Measurements from ENCODE around the gene UBP1.

UBP1 gene

DNA sequence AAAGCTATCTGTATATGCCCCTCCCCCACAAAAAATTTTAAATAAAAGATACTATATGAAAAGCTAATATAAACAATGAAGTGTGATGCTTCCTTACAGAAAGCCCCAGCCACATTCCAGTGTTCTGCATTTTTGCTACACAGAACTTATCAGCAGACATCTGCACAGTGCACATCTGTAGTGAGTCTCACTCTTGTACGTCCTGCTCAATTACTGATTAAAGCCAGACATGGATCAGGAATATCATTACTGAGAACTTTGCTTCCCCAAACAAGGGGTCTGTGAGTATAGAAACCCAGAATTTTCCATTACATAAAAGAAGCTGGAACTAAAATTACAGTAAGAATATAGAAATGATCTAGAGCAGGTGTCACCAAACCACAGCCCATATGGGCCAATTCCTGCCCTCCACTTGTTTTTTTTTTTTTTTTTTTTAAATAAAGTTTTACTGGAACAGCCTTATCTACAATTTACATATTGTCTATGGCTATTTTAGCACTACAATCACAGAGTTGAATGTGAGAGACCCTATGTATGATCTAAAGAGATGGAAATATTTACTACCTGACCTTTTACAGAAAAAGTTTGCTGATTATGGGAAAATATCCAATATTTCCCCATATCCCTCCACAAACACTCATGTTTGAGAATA, 45.7 kb downstream of the UBP1 start:
- DNase-seq: no peak
- H3K36me3 Mint-ChIP-seq (ENCODE audit: insufficient read depth): peaks cover 81% of the 10 kb centered on the region

GRCh38 chr3:33392703-33393125, 47.5 kb downstream of the UBP1 start:
- peak overlapping the region; percentile 30 to 33 for H3K27ac Mint-ChIP-seq
- peaks cover 0 to 3% of the 10 kb centered on the region in 2 donors for H3K4me1 Mint-ChIP-seq (ENCODE audit: low read depth in 2 of 2)
- DNase-seq: no peak
- H3K27me3 Mint-ChIP-seq: no peaks in the 10 kb centered on the region
- no peaks in the 10 kb centered on the region for H3K9me3 Mint-ChIP-seq
- ATAC-seq (replicated peaks): no peak
- no peak overlapping the region for H3K4me3 Mint-ChIP-seq
- H3K36me3 Mint-ChIP-seq (ENCODE audit: insufficient read depth): peaks cover 77% of the 10 kb centered on the region

More for the DNA sequence above, 45.7 kb downstream of the UBP1 start:
- no peaks in the 10 kb centered on the region for H3K27me3 Mint-ChIP-seq
- peaks cover 0 to 8% of the 10 kb centered on the region in 2 donors for H3K4me1 Mint-ChIP-seq (ENCODE audit: low read depth in 2 of 2)
- no peaks in the 10 kb centered on the region for H3K9me3 Mint-ChIP-seq
- no peak for ATAC-seq (replicated peaks)
- H3K27ac Mint-ChIP-seq: no peak overlapping the region
- H3K4me3 Mint-ChIP-seq: no peak overlapping the region

GRCh38 chr3:33392144-33392543, 48.1 kb downstream of the UBP1 start:
- Mint-ChIP-seq H3K9me3 (no peaks in the 10 kb centered on the region), H3K4me3 (no peak overlapping the region), H3K27ac (peak overlapping the region; percentile 30 to 33), H3K4me1 (ENCODE audit: low read depth in 2 of 2) (peaks cover 0 to 3% of the 10 kb centered on the region in 2 donors), H3K36me3 (ENCODE audit: insufficient read depth) (peaks cover 71% of the 10 kb centered on the region), H3K27me3 (no peaks in the 10 kb centered on the region)
- ATAC-seq (replicated peaks): no peak
- DNase-seq: no peak

- H3K27ac Mint-ChIP-seq: peak overlapping the region; percentile 30 to 33
- H3K36me3 Mint-ChIP-seq (ENCODE audit: insufficient read depth): peaks cover 64% of the 10 kb centered on the region
- no peaks in the 10 kb centered on the region for H3K9me3 Mint-ChIP-seq
- peaks cover 0 to 7% of the 10 kb centered on the region in 2 donors for H3K4me1 Mint-ChIP-seq (ENCODE audit: low read depth in 2 of 2)
- ATAC-seq (replicated peaks) (no peak), DNase-seq (no peak)
- H3K27me3 Mint-ChIP-seq: no peaks in the 10 kb centered on the region
- H3K4me3 Mint-ChIP-seq: no peak overlapping the region
Observed at GRCh38 chr3:33391255-33391995, 48.8 kb downstream of the UBP1 start.

- Mint-ChIP-seq H3K27me3 (no peaks in the 10 kb centered on the region), H3K9me3 (no peaks in the 10 kb centered on the region), H3K4me1 (ENCODE audit: low read depth in 2 of 2) (peaks cover 0 to 9% of the 10 kb centered on the region in 2 donors), H3K4me3 (no peak overlapping the region), H3K27ac (peak overlapping the region in 1 of 2 donors; percentile 33), H3K36me3 (ENCODE audit: insufficient read depth) (peaks cover 49% of the 10 kb centered on the region)
- DNase-seq (no peak), ATAC-seq (replicated peaks) (no peak)
Observed at GRCh38 chr3:33389908-33390307, 50.3 kb downstream of the UBP1 start.

DNA sequence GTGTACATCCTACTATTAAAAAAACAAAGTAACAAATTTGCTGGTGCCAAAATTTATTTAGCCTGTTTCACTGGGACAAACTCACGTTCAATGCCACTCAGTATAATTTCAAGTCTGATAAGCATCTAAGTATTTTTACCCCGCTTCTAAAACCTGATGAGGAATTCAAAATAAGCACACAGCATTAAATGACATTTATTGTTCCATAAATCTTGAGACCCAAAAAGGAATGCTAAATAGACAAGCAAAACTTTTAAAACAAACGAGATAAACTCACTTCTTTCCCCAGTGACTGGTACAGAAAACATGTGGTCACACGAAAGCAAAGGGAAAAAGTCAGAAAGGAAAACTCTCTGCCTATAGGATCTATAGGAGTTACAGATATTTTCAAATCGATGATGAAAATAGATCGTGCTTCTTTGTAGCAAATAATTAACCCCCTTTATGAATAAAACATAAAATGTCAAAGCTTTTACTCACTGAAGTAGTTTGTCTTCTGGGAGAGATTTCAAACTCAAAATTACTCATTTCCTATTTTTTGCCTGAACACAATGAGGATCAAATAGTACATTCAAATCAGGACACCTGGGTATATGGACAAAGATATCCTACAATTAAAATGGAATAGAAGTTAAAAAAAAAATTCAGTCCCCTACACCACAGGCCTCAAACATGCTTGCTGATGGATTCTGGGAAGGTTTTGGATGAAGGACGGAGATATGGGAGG, 51.7 kb downstream of the UBP1 start:
- H3K4me1 Mint-ChIP-seq (ENCODE audit: low read depth in 2 of 2): peaks cover 0 to 9% of the 10 kb centered on the region in 2 donors
- peaks cover 40% of the 10 kb centered on the region for H3K36me3 Mint-ChIP-seq (ENCODE audit: insufficient read depth)
- ATAC-seq (replicated peaks): no peak
- no peak for DNase-seq
- H3K27ac Mint-ChIP-seq: peak overlapping the region in 1 of 2 donors; percentile 25
- no peaks in the 10 kb centered on the region for H3K27me3 Mint-ChIP-seq
- no peaks in the 10 kb centered on the region for H3K9me3 Mint-ChIP-seq
- no peak overlapping the region for H3K4me3 Mint-ChIP-seq

DNA sequence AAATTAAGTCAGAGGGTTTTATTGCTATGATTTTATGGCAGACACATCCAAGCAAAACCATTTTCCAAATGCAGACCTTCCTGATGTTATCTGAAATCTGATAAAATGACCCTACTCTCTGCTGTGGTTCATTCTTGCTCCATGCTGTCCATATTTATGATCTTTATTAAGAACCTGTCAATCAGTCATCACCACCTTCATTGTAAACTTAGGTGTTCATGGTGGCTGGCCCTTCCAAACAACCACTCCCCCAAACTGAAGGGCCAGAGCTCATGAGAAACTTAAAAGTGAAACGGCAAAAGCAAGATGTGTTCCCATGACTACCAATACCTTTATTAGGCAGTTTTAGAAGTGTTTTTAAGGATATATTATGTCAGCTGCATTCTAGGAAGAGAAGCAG, 53.6 kb downstream of the UBP1 start:
- Mint-ChIP-seq H3K4me3 (no peak overlapping the region), H3K4me1 (ENCODE audit: low read depth in 2 of 2) (peaks cover 0 to 6% of the 10 kb centered on the region in 2 donors), H3K27ac (peak overlapping the region; percentile 30 to 50), H3K27me3 (no peaks in the 10 kb centered on the region), H3K36me3 (ENCODE audit: insufficient read depth) (peaks cover 26% of the 10 kb centered on the region), H3K9me3 (no peaks in the 10 kb centered on the region)
- ATAC-seq (replicated peaks) (no peak), DNase-seq (no peak)

GRCh38 chr3:33385423-33385822, 54.8 kb downstream of the UBP1 start:
- no peaks in the 10 kb centered on the region for H3K27me3 Mint-ChIP-seq
- no peak overlapping the region for H3K4me3 Mint-ChIP-seq
- peak overlapping the region; percentile 50 to 74 for H3K27ac Mint-ChIP-seq
- peaks cover 0 to 6% of the 10 kb centered on the region in 2 donors for H3K4me1 Mint-ChIP-seq (ENCODE audit: low read depth in 2 of 2)
- peaks cover 19% of the 10 kb centered on the region for H3K36me3 Mint-ChIP-seq (ENCODE audit: insufficient read depth)
- ATAC-seq (replicated peaks) (peak; percentile 36), DNase-seq (no peak)
- H3K9me3 Mint-ChIP-seq: no peaks in the 10 kb centered on the region

DNA sequence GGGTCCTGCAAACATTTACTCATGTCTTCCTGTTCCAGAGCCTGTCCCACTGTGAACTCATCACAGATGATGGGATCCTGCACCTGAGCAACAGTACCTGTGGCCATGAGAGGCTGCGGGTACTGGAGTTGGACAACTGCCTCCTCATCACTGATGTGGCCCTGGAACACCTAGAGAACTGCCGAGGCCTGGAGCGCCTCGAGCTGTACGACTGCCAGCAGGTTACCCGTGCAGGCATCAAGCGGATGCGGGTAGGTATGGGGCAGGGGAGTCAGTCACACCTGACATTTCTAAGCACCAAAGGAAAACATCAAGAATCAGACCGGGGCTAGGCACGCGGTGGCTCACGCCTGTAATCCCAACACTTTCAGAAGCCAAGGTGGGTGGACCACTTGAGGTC, 56.3 kb downstream of the UBP1 start:
- peaks cover 0 to 6% of the 10 kb centered on the region in 2 donors for H3K4me1 Mint-ChIP-seq (ENCODE audit: low read depth in 2 of 2)
- H3K4me3 Mint-ChIP-seq: no peak overlapping the region
- no peak for DNase-seq
- peaks cover 6% of the 10 kb centered on the region for H3K36me3 Mint-ChIP-seq (ENCODE audit: insufficient read depth)
- H3K27me3 Mint-ChIP-seq: no peaks in the 10 kb centered on the region
- no peak for ATAC-seq (replicated peaks)
- H3K27ac Mint-ChIP-seq: no peak overlapping the region
- H3K9me3 Mint-ChIP-seq: no peaks in the 10 kb centered on the region

- peaks cover 0 to 3% of the 10 kb centered on the region in 2 donors for H3K4me1 Mint-ChIP-seq (ENCODE audit: low read depth in 2 of 2)
- no peaks in the 10 kb centered on the region for H3K9me3 Mint-ChIP-seq
- no peak for ATAC-seq (replicated peaks)
- no peak for DNase-seq
- no peak overlapping the region for H3K4me3 Mint-ChIP-seq
- no peaks in the 10 kb centered on the region for H3K36me3 Mint-ChIP-seq (ENCODE audit: insufficient read depth)
- no peak overlapping the region for H3K27ac Mint-ChIP-seq
- no peaks in the 10 kb centered on the region for H3K27me3 Mint-ChIP-seq
Observed at GRCh38 chr3:33380653-33381052, 59.6 kb downstream of the UBP1 start.

- ATAC-seq (replicated peaks) (no peak), DNase-seq (no peak)
- Mint-ChIP-seq H3K4me3 (no peak overlapping the region), H3K27me3 (peaks cover 0 to under 1% of the 10 kb centered on the region in 2 donors), H3K27ac (peak overlapping the region in 1 of 2 donors; percentile 10), H3K9me3 (no peaks in the 10 kb centered on the region), H3K4me1 (ENCODE audit: low read depth in 2 of 2) (peaks cover 0 to under 1% of the 10 kb centered on the region in 2 donors), H3K36me3 (ENCODE audit: insufficient read depth) (no peaks in the 10 kb centered on the region)
Observed at GRCh38 chr3:33377931-33378330, 62.3 kb downstream of the UBP1 start.

GRCh38 chr3:33377489-33377888, 62.7 kb downstream of the UBP1 start:
- H3K36me3 Mint-ChIP-seq (ENCODE audit: insufficient read depth): no peaks in the 10 kb centered on the region
- H3K27me3 Mint-ChIP-seq: peaks cover 3 to 5% of the 10 kb centered on the region in 2 donors
- no peak for DNase-seq
- peak overlapping the region in 1 of 2 donors; percentile 10 for H3K27ac Mint-ChIP-seq
- H3K9me3 Mint-ChIP-seq: no peaks in the 10 kb centered on the region
- H3K4me3 Mint-ChIP-seq: no peak overlapping the region
- peaks cover 0 to 2% of the 10 kb centered on the region in 2 donors for H3K4me1 Mint-ChIP-seq (ENCODE audit: low read depth in 2 of 2)
- ATAC-seq (replicated peaks): no peak

- DNase-seq (no peak), ATAC-seq (replicated peaks) (no peak)
- Mint-ChIP-seq H3K27ac (no peak overlapping the region), H3K27me3 (peaks cover 34 to 36% of the 10 kb centered on the region in 2 donors), H3K36me3 (ENCODE audit: insufficient read depth) (no peaks in the 10 kb centered on the region), H3K4me3 (no peak overlapping the region), H3K9me3 (peaks cover 0 to 2% of the 10 kb centered on the region in 2 donors), H3K4me1 (ENCODE audit: low read depth in 2 of 2) (peaks cover 0 to 2% of the 10 kb centered on the region in 2 donors)
Observed at GRCh38 chr3:33373082-33373437, 67.1 kb downstream of the UBP1 start.
